SK-N-SH (cell line): ENCODE measurements around the gene ATP6V0E2.

Source experiments
- NFIC ChIP-seq: IDR thresholded peaks from 2 replicates; pipeline ENCODE4 v1.4.0; 2012; ENCODE audit warnings: borderline replicate concordance
- YY1 ChIP-seq: IDR thresholded peaks from 2 replicates; pipeline ENCODE4 v1.4.0; 2012; ENCODE audit warnings: low read depth, mild to moderate bottlenecking

- TF ChIP-seq NFIC (no peak), YY1 (no peak)
Observed at GRCh38 chr7:149844445-149844844, 29.3 kb upstream of the ATP6V0E2 start.
